Activated CD8-positive, alpha-beta memory T cell treated with anti-CD3 and anti-CD28 coated beads, Interleukin-2, amount 50 U/mL, for 48 hours (primary cell): ENCODE measurements around the gene TOMM40.
"Not testable (repeated sequence)": the region's sequence is repeated elsewhere in the genome, so short reads cannot be mapped to it uniquely, and the experiment has no call there.

Experiments used
- DNase-seq: peaks from one replicate; pipeline ENCODE4 v3.0.0-alpha.2; 2020

Gene TOMM40

DNA sequence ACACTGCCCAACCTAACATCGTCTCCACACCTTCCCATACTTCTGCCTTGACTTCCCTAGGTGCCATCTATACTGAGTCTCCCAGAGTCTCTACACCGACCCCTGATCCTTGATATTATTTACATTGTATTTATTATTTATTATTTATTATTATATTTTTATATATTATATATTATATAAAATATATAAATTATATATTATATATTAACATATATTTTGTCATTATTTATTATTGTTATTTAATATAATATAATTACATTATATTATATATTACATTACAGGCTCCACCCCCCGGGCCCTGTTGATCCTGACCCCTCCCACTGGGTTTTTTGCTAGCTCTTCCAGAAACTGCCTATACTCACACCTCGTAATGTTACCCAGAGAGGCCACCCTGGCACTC lies 18.4 kb upstream of the TOMM40 start:
- no peak for DNase-seq

DNA sequence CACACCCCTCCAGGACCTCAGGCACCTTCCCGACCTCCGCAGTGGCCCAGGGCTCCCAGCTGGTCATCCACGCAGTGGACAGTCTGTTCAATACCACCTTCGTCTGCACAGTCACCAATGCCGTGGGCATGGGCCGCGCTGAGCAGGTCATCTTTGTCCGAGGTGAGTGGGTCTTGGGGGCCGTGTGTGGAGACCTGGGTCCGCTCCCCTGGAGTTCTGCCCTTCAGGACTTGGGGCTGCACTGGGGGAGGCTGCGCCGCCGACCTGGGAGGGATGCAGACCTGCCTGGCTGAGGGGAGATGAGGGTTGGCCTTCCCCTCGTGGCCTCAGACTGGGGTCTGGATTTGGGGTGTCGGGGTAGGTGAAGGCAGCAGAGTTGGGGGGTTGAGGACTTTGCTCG lies 16.7 kb upstream of the TOMM40 start:
- DNase-seq = no peak

DNA sequence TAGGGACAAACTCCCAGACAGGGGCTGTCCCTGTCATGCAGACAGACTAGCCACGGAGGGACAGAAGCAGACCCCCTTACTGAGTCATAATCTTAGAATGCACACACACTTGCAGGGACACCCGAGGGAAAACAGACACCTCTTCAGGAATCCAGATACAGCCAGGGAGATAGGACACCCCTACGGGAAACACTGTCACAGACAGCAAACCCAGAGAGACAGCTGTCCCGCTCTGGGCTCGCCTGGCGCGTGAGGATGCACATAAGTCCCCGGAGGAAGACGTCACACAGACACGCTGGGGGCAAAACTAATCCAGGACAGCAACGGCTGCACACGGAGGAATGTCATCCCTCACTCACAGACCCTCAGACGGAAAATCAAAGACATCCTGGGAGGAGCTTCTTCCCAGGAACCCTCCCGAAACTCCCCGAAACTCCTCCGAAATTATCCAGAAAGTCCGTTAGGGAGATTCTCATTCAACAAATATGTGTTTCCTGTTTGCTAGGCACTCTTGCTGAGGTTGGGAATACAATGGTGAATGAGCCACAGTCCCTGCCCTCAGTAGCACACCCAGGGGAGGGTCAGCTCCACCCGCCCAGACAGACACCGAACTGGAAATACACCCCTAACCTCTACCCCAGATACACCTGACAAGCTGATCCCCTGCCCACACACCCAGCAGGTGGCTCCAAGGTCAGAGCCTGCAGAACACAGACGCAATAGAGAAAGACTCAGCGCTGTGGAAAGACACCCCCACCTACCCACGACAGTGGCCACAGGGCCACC lies 15.2 kb upstream of the TOMM40 start:
- DNase-seq = no peak

DNA sequence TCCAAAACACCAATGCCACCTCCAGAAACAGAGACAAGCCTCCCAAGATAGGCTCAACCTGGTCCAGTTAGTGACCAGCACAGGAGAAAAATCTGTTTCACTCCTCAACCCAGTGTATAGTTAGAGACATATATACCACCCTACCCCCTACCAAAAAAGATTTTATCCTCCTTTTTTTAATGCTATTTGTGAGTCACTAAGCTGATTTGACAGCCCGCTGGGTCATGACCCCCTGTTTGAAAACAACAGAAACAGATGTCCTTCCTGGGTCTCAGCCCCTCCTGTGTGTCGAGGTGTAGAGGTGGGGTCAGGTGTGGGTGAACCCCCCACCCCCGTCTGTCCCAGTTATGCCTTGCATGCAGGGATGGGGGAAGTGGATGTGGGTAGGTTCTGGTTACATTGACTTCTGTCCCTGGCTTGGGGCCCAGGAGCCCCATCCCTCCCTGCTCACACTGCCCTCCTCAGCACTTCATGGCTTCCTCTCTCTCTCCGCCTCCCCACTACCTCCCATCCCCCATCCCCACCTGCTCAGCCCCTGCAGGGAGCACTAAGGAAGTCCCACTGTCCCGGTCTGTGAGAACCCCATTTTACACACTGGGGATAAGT lies 14.0 kb upstream of the TOMM40 start:
- DNase-seq = no peak

DNA sequence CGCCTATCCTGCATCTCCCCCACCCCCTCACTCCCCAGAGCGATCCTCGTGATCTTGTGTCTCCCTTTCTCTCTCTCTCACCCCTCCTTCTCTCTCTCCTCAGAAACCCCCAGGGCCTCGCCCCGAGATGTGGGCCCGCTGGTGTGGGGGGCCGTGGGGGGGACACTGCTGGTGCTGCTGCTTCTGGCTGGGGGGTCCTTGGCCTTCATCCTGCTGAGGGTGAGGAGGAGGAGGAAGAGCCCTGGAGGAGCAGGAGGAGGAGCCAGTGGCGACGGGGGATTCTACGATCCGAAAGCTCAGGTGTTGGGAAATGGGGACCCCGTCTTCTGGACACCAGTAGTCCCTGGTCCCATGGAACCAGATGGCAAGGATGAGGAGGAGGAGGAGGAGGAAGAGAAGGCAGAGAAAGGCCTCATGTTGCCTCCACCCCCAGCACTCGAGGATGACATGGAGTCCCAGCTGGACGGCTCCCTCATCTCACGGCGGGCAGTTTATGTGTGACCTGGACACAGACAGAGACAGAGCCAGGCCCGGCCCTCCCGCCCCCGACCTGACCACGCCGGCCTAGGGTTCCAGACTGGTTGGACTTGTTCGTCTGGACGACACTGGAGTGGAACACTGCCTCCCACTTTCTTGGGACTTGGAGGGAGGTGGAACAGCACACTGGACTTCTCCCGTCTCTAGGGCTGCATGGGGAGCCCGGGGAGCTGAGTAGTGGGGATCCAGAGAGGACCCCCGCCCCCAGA lies 12.8 kb upstream of the TOMM40 start:
- no peak for DNase-seq

DNA sequence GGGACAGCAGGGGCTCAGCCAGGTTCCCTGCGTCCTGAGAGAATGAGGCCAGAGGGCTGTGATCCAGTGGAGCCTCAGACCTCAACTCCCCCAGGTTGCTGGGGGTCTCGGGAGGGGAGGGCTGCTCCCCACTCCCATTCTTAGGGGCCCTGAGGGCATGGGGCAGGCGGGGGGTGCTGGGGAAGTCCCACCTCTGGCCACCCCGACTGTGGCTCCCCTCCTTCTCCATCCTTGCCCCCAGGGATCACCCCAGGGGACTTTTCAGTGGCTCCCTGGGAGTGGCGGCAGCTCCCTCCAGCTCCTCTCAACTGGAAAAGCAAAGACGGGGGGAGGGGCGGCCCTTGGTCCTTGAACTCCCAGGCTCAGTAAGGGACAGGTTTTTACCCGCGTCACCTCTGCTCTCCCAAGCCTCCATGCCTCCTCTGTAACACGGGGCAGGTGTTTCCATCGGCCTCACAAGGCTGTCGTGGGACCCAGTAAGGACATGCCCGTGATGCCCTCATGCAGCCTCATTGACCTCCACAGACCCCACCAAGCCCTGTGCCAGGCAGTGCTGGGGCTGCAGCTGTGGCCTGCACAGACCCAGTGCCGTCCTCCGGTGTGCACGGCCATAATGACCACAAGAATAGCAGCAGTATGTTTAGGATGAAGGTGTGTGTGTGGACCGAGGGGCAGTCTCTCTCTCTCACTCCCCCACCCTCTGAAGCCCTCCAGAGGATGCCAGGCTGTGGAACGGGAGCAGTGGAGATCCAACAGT lies 11.6 kb upstream of the TOMM40 start:
- no peak for DNase-seq

DNA sequence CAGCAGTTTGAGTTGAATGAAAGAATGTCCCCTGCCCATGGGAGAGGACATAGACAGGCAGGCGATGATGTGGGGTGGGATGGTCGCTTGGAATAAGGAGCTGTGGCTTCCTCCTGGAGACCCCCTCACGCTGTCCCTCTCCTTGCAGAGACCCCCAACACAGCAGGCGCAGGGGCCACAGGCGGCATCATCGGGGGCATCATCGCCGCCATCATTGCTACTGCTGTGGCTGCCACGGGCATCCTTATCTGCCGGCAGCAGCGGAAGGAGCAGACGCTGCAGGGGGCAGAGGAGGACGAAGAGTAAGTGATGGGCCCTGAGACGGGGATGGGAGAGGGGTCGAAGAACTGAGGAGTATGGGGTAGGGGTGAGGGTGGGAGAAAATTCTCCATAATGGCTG lies 9.0 kb upstream of the TOMM40 start:
- no peak for DNase-seq

DNA sequence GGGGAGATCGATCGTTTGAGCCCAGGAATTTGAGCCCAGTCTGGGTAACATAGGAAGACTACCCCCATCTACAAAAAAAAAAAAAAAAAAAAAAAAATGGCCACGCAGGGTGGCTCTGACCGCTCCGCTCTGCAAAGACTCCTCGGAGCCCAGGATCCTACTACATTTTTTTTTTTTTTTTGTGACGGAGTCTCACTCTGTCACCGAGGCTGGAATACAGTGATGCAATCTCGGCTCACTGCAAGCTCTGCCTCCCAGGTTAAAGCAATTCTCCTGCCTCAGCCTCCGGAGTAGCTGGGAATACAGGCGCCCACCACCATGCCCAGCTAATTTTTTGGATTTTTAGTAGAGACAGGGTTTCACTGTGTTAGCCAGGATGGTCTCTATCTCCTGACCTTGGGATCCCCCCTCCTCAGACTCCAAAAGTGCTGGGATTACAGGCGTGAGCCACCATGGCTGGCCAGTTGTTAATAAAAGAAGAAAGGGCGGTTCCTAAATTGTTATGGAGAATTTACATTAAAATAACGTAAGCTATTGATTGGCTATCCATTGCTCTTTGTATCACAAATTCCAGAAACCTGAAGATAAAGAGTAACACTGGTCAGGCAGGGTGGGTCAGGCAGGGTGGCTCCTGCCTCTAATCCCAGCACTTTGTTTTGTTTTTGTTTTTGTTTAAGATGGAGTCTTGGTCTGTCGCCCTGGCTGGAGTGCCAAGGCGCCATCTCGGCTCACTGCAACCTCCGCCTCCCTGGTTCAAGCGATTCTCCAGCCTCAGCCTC lies 8.2 kb upstream of the TOMM40 start:
- DNase-seq = not testable (repeated sequence)

DNA sequence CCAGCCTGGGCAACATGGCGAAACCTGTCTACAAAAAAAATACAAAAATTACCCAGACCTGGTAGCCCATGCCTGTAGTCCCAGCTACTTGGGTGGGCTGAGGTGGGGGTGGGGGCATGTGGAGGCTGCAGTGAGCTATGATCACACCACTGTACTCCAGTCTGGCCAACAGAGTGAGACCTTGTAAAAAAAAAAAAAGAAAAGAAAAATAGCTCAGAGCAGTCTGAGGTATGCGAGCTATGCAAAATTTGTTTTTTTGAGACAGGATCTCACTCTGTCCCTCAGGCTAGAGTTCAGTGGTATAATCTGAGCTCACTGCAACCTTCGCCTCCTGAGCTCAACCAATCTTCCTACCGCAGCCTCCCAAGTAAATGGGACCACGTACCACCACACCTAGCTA lies 7.1 kb upstream of the TOMM40 start:
- no peak for DNase-seq

DNA sequence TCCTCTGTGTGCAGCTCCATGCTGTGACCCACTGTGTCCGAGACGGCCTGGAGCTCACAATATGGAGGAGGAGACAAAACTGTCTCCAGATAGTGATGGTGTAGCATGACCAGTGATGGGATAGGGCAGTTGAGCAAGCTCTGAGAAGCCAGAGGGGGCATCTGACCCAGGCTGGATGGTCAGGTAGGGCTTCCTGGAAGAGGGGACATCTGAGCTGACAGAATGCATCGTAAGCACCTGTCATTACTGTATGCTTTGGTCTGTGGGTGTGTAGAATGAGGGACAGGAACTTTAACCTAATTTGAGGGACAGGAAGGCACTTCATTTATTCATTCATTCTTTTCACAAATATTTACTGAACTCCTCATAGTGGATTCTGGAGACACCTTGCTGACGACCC lies 6.5 kb upstream of the TOMM40 start:
- DNase-seq = no peak

DNA sequence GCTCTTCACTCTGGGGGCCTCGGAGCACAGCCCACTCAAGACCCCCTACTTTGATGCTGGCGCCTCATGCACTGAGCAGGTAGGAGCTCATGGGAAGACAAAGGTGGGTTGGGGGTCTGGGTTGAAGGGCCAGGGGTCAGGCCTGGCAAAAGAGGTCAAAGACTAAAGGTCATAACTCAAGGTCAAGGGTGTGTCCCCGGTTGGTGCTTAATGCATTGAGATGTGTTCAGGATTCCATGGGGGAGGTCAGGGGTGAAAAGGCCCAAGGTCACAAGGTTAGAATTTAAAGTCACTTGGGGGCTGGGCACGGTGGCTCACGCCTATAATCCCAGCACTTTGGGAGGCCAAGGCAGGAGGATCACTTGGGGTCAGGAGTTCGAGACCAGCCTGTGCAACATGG lies 4.9 kb upstream of the TOMM40 start:
- DNase-seq = no peak

DNA sequence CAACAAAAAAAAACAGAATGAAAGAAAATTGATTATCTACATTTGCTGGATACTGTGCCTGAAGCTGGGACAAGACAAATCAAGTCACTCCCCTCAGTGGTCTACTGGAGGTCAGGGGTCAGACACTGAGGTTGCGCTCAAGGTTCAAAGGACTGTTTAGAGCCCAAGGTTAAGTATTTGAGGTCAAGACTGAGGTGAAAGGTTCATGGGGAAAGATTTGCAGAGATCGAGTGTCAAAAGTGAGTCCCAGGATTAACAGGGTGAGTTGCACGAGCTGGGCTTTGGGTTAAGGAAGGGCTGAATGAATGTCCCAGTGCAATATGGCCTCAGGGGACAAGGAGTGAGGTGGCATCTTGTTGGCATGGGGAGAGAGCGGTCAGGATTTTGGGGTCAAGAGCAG lies 3.4 kb upstream of the TOMM40 start:
- DNase-seq = no peak

DNA sequence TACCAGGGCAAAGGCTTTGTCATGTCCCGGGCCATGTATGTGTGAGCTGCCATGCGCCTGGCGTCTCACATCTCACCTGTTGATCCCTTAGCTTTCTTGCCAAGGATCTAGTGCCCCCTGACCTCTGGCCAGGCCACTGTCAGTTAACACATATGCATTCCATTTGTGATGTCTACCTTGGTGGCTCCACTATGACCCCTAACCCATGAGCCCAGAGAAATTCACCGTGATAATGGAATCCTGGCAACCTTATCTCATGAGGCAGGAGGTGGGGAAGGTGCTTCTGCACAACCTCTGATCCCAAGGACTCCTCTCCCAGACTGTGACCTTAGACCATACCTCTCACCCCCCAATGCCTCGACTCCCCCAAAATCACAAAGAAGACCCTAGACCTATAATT lies 2.7 kb upstream of the TOMM40 start:
- not testable (repeated sequence) for DNase-seq

DNA sequence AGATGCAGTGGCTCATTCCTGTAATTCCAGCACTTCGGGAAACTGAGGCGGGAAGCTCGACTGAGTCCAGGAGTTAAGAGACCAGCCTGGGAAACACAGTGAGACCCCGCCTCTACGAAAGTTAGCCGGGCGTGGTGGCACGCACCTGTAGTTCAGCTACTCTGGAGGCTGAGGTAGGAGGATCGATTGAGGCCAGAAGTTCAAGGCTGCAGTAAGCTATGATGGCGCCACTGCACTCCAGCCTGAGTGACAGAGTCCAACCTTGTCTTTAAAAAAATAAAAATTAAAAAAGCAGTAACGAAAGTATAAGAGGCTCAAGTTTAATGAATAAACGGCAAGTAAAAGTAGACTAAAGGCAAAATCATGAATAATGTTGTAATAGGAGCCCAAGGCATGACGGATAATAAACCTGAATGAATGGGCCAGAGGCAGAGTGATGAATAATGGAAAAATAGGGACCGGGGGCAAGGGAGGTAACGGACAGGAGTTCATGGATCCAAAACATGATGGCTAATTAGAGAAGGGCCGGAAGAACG lies 1.2 kb upstream of the TOMM40 start:
- no peak for DNase-seq

DNA sequence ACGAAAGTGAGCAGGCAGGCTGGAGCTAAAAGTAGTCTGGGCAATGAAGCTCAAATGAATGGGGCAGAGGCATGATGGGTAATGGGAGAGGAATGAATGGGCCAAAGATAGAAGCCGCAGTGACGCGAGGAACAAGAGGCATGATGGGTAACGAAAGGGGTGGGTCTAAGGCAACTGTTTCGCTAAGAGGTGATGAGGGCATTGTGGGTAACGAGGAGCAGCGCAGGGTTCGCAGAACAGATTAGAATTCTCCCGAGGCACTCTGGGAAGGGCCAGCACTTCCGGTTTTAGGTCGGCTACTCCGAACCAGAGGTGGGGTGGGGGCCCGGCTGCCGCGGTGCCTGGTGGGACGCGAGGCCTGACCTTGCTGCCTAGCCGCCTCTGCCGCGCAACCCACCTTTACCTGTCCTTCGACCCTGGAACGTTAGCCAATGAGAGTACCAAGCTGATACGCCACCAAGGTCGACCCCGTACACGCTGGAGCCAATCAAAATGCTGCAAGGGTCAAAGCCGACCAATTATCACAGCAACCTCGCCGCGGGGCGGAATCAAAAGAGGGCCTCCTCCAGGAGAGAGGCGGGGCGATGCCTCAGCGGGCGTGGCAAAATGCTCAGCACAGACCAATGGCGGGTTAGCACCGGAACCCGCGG lies 563 bp upstream of the TOMM40 start:
- no peak for DNase-seq

DNA sequence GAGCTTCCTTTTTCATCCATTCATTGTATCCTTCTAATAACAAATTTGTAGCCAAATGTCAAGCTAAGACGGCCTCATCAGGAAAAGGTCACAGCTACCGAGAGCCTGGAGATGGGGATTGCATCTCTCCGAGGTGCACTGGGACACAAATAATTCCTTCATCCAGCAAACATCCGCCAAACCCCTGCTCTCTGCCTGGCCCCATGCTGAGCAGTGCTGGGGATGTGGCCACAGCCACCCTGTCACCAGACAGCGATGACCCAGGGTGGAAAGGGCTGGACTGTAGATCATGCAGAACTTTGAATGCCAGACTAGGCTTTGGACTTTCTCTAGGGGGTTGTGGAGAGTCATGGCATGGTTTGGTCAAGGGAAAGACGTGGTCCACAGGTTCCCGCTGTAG lies 1.9 kb downstream of the TOMM40 start:
- DNase-seq = no peak

DNA sequence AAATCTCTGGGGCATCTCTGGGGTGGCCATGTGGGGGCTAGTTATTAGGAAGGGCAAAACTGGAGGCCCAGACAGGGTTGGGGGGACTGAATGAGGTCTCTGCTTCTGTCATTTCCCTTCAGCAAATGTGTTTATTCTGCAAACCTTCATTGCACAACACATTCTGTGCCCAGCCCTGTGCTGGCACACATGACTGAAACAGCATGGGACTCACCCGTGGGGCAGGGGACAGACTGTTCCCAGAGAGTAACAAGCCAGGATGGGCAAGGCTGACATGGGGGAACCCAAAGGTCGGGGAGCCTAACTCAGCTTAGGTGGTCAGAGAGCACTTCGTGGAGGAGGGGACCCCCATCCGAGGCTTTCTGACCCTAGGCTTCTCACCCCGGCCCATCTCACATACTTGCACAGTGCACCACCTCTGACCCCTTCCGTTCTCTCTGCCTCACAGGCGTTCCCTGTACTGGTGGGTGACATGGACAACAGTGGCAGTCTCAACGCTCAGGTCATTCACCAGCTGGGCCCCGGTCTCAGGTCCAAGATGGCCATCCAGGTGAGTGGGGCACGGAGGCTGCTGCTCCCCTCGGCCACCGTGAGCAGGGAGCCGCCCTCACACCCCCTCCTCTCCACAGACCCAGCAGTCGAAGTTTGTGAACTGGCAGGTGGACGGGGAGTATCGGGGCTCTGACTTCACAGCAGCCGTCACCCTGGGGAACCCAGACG lies 2.4 kb downstream of the TOMM40 start:
- no peak for DNase-seq

DNA sequence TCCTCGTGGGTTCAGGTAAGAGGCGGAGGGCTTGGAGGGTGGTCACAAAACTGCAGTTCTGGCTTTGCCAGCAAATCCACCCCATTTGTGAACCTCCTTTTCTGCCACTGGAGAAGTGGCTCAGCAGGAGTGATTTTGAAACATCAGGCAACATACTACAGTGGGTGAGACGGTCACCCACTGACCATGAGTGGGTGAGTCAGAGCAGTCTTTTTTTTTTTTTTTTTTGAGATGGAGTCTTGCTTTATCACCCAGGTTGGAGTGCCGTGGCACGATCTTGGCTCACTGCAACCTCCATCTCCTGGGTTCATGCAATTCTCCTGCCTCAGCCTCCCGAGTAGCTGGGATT lies 3.0 kb downstream of the TOMM40 start:
- no peak for DNase-seq

DNA sequence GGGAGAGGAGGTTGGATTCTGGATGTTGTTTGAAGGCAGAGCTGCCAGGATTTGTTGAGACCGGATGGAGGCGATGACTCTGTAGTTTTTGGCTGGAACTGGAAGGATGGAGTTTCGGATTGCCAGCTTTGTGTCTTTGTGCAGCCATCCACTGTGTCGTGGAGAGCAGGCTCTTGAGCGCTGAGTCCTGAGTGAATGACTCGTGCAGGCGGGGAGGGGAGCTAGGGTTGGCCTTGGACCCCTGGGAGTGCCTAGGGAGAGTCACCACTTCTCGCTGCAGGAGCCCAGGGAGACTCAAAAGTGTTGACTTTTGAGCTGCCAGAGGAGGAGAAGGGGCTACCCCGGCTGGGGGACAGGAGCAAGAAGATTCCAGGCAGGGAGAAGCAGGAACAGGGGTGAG lies 3.9 kb downstream of the TOMM40 start:
- no peak for DNase-seq

DNA sequence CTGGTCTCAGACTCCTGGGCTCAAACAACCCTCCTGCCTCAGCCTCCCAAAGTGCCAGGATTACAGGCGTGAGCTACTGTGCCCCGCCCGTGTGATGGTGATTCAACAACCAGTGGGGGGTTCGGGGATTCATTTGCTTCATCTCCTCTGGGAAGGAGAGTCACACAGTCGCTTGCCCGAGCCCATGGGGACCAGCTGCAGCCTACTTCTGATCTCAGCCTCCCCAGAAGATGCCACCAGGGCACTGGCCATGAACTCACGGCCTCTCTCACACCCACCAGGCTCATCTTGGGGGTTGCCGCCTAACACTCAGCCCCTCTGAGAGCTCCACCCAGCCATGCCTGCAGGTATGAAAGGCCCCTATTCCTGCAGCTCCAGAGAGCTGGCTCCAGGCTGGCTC lies 6.8 kb downstream of the TOMM40 start:
- no peak for DNase-seq
